ENCODE data around the gene PARD3B. TPM values are rescaled to one million over a fixed set of nuclear protein-coding genes. Genes with fewer than 3 reads are reported as not detected.

PARD3B gene
- total and polyA plus RNA-seq, 2 donors (not counting 1 experiment from before 2014, with no cell fraction given) = 7.4 to 20.6 TPM

DNA sequence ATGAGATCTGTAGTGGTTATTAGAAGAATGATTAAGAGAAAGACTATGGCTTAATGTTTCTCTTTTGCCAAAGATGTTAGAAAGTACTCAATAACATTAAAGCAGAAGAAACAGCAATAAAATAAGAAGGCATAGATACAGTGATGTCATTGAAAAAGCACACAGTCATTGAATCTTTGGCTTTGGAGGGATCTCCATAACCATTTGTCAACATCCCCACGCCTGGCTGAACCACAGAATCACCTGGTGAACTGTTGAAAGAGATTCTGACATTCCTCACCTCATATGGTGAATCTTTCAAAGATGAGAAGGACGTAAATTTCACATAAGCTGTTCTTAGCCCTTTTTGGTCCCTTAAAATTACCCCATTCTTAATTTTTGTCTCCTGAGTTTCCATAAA lies 812.5 kb downstream of the PARD3B start:
- Histone ChIP-seq H3K9ac (ENCODE audit: insufficient read depth, low read length) (no peak overlapping the region), H3K27me3 (ENCODE audit: control insufficient read depth, insufficient read depth, low read length) (no peaks in the 10 kb centered on the region), H3K27ac (ENCODE audit: insufficient read depth, low read length) (no peak overlapping the region), H3K4me1 (ENCODE audit: control insufficient read depth, extremely low read depth, insufficient read depth, low read length) (no peaks in the 10 kb centered on the region), H3K79me2 (ENCODE audit: control insufficient read depth, insufficient read depth, low read length) (no peaks in the 10 kb centered on the region), H3K36me3 (ENCODE audit: control insufficient read depth, insufficient read depth, low read length) (no peaks in the 10 kb centered on the region), H3K9me3 (ENCODE audit: control insufficient read depth, insufficient read depth, low read depth, low read length) (no peaks in the 10 kb centered on the region), H3K4me3 (replicated peaks in 1 of 4; ENCODE audit: control extremely low read depth in 1 of 4, insufficient read depth in 1 of 4, low read depth in 3 of 4, low read length in 4 of 4) (no peak overlapping the region), H4K20me1 (ENCODE audit: control insufficient read depth, extremely low read depth, insufficient read depth, low read length) (no peaks in the 10 kb centered on the region), H2AFZ (ENCODE audit: low read length) (no peak overlapping the region), H3K4me2 (ENCODE audit: extremely low read depth, insufficient read depth, low read length) (no peak overlapping the region)
- DNase-seq (ENCODE audit: low read depth in 2 of 2) = no peak
- TF ChIP-seq, protein P1, sequence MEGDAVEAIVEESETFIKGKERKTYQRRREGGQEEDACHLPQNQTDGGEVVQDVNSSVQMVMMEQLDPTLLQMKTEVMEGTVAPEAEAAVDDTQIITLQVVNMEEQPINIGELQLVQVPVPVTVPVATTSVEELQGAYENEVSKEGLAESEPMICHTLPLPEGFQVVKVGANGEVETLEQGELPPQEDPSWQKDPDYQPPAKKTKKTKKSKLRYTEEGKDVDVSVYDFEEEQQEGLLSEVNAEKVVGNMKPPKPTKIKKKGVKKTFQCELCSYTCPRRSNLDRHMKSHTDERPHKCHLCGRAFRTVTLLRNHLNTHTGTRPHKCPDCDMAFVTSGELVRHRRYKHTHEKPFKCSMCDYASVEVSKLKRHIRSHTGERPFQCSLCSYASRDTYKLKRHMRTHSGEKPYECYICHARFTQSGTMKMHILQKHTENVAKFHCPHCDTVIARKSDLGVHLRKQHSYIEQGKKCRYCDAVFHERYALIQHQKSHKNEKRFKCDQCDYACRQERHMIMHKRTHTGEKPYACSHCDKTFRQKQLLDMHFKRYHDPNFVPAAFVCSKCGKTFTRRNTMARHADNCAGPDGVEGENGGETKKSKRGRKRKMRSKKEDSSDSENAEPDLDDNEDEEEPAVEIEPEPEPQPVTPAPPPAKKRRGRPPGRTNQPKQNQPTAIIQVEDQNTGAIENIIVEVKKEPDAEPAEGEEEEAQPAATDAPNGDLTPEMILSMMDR (conservative IDR thresholded peaks at IDR 0.05 in 1 of 2, IDR thresholded peaks at IDR 0.05 in 1 of 2; ENCODE audit: low read depth in 1 of 2, low read length in 2 of 2) = no peak

DNA sequence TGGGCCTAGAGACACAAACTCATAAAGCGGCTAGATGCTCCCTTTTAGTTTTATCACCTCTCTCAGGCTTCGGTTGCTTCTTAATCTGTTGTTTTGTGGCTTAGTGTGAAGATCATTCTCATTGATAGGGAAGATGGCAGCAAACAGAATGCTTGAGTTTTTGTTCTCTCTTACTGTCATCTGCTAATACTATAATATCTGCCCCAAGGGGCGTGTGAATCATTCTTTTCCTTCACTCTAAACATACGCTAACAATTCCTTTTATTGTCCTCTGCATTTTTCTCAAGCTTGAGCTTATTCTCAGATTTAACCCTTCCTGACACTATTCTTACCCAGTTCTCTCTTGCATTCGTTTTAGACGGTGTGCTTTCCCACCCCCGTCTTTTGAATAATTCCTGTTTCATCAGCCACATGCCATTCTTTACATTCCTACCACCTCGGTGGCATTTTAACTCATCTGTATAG lies 813.1 kb downstream of the PARD3B start:
- TF ChIP-seq EZH2 (IDR thresholded peaks at IDR 0.05; ENCODE audit: low read length, missing control alignments) = no peak
- TF ChIP-seq, protein P1 (conservative IDR thresholded peaks at IDR 0.05 in 1 of 2, IDR thresholded peaks at IDR 0.05 in 1 of 2; ENCODE audit: low read depth in 1 of 2, low read length in 2 of 2) = no peak
- no peaks in the 10 kb centered on the region for H3K36me3 ChIP-seq (ENCODE audit: control insufficient read depth, insufficient read depth, low read length)
- no peaks in the 10 kb centered on the region for H3K4me1 ChIP-seq (ENCODE audit: control insufficient read depth, extremely low read depth, insufficient read depth, low read length)
- H3K4me3 ChIP-seq (replicated peaks in 1 of 4; ENCODE audit: control extremely low read depth in 1 of 4, insufficient read depth in 1 of 4, low read depth in 3 of 4, low read length in 4 of 4) = no peak overlapping the region
- H3K4me2 ChIP-seq (ENCODE audit: extremely low read depth, insufficient read depth, low read length) = no peak overlapping the region
- H3K27ac ChIP-seq (ENCODE audit: insufficient read depth, low read length) = no peak overlapping the region
- no peaks in the 10 kb centered on the region for H3K27me3 ChIP-seq (ENCODE audit: control insufficient read depth, insufficient read depth, low read length)
- no peaks in the 10 kb centered on the region for H3K79me2 ChIP-seq (ENCODE audit: control insufficient read depth, insufficient read depth, low read length)
- H2AFZ ChIP-seq (ENCODE audit: low read length) = no peak overlapping the region
- H3K9ac ChIP-seq (ENCODE audit: insufficient read depth, low read length) = no peak overlapping the region
- DNase-seq (ENCODE audit: low read depth in 2 of 2) = peak in 1 of 2 donors; percentile 30
- no peaks in the 10 kb centered on the region for H4K20me1 ChIP-seq (ENCODE audit: control insufficient read depth, extremely low read depth, insufficient read depth, low read length)
- H3K9me3 ChIP-seq (ENCODE audit: control insufficient read depth, insufficient read depth, low read depth, low read length) = no peaks in the 10 kb centered on the region

DNA sequence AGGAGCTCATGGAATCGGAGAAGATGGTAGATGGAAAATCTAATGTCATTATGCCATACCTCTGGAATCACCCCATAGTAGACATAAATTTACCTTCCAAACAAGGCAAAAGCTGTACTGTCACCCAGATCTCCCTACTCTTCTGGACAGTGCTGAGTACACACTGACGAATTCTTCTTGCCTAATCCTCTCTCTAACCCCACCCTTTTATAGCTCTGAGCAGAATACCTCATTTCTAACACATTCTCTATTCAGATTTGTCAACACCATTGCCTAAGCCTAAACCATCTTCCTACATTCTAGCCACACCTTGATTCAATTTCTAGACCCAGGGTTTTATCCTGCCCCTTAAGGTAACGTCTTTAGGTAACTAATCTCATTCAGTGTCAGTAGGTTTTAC lies 816.0 kb downstream of the PARD3B start:
- DNase-seq (ENCODE audit: low read depth in 2 of 2) = no peak
- H4K20me1 ChIP-seq (ENCODE audit: control insufficient read depth, extremely low read depth, insufficient read depth, low read length) = no peaks in the 10 kb centered on the region

More for the DNA sequence above, 816.0 kb downstream of the PARD3B start:
- Histone ChIP-seq H3K79me2 (ENCODE audit: control insufficient read depth, insufficient read depth, low read length) (no peaks in the 10 kb centered on the region), H3K4me3 (replicated peaks in 1 of 4; ENCODE audit: control extremely low read depth in 1 of 4, insufficient read depth in 1 of 4, low read depth in 3 of 4, low read length in 4 of 4) (no peak overlapping the region), H3K4me1 (ENCODE audit: control insufficient read depth, extremely low read depth, insufficient read depth, low read length) (no peaks in the 10 kb centered on the region), H3K4me2 (ENCODE audit: extremely low read depth, insufficient read depth, low read length) (no peak overlapping the region), H3K9ac (ENCODE audit: insufficient read depth, low read length) (no peak overlapping the region), H3K27ac (ENCODE audit: insufficient read depth, low read length) (no peak overlapping the region), H3K36me3 (ENCODE audit: control insufficient read depth, insufficient read depth, low read length) (no peaks in the 10 kb centered on the region), H3K27me3 (ENCODE audit: control insufficient read depth, insufficient read depth, low read length) (no peaks in the 10 kb centered on the region), H2AFZ (ENCODE audit: low read length) (no peak overlapping the region), H3K9me3 (ENCODE audit: control insufficient read depth, insufficient read depth, low read depth, low read length) (no peaks in the 10 kb centered on the region)
- TF ChIP-seq, protein P1 (conservative IDR thresholded peaks at IDR 0.05 in 1 of 2, IDR thresholded peaks at IDR 0.05 in 1 of 2; ENCODE audit: low read depth in 1 of 2, low read length in 2 of 2) = no peak
- no peak for TF ChIP-seq EZH2 (IDR thresholded peaks at IDR 0.05; ENCODE audit: low read length, missing control alignments)

All from fibroblast of lung (primary cell).